NB4 (cell line): Measurements from ENCODE around the gene PRRT1B.
"Not testable (repeated sequence)": the region's sequence is repeated elsewhere in the genome, so short reads cannot be mapped to it uniquely, and the experiment has no call there.

Experiments used
- DNase-seq: peaks from one replicate; pipeline ENCODE4 v3.0.0; 2010; ENCODE audit warnings: low read depth
- H3K4me3 ChIP-seq: one replicate; pipeline ENCODE4 v1.5.1; 2011; ENCODE audit warnings: mild to moderate bottlenecking, low read depth, low read length, moderate library complexity
- MYC ChIP-seq: IDR thresholded peaks from 2 replicates; pipeline ENCODE4 v1.6.1; 2011; ENCODE audit warnings: low read depth, low read length
- POLR2A ChIP-seq: IDR thresholded peaks from 2 replicates; pipeline ENCODE4 v1.6.1; 2011; ENCODE audit warnings: mild to moderate bottlenecking; ENCODE audit not compliant: insufficient read length; ENCODE audit errors: extremely low read depth
- TF ChIP-seq, protein P1 (sequence below): IDR thresholded peaks from 2 replicates; pipeline ENCODE4 v1.6.1; 2011; ENCODE audit warnings: low read depth, low read length
- TF ChIP-seq, protein P2 (sequence below): IDR thresholded peaks from one replicate; pipeline ENCODE4 v1.5.1; 2012; ENCODE audit warnings: low read depth, low read length

The PRRT1B gene

DNA sequence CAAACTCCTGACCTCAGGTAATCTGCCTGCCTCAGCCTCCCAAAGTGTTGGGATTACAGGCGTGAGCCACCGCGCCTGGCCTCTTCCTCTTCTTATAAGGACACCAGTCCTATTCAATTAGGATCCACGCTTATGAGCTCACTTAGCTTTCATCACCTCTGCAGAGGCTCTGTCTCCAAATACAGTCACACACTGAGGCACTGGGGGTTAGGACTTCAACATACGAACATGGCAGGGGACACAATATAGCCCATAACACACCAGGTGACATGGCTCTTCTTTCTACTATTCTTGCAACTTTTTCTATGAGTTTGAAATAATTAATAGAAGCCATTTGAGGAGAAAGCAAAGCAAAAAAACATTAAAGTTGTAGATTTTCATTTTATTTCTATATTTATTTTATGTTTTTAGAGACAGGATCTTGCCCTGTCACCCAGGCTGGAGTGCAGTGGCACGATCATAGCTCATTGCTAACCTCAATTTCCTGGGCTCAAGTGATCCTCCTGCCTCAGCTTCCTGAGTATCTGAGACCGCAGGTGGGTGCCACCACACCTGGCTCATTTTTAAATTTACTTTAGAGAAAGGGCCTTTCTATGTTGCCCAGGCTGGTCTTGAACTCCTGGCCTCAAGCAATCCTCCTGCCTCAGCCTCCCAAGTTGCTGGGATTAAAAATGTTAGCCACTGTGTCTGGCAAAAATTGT, 6.0 kb upstream of the PRRT1B start:
- no peak overlapping the region for H3K4me3 ChIP-seq
- no peak for TF ChIP-seq POLR2A
- TF ChIP-seq, protein P1, sequence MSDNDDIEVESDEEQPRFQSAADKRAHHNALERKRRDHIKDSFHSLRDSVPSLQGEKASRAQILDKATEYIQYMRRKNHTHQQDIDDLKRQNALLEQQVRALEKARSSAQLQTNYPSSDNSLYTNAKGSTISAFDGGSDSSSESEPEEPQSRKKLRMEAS: no peak
- TF ChIP-seq, protein P2, sequence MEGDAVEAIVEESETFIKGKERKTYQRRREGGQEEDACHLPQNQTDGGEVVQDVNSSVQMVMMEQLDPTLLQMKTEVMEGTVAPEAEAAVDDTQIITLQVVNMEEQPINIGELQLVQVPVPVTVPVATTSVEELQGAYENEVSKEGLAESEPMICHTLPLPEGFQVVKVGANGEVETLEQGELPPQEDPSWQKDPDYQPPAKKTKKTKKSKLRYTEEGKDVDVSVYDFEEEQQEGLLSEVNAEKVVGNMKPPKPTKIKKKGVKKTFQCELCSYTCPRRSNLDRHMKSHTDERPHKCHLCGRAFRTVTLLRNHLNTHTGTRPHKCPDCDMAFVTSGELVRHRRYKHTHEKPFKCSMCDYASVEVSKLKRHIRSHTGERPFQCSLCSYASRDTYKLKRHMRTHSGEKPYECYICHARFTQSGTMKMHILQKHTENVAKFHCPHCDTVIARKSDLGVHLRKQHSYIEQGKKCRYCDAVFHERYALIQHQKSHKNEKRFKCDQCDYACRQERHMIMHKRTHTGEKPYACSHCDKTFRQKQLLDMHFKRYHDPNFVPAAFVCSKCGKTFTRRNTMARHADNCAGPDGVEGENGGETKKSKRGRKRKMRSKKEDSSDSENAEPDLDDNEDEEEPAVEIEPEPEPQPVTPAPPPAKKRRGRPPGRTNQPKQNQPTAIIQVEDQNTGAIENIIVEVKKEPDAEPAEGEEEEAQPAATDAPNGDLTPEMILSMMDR: no peak
- no peak for TF ChIP-seq MYC
- DNase-seq: no peak

DNA sequence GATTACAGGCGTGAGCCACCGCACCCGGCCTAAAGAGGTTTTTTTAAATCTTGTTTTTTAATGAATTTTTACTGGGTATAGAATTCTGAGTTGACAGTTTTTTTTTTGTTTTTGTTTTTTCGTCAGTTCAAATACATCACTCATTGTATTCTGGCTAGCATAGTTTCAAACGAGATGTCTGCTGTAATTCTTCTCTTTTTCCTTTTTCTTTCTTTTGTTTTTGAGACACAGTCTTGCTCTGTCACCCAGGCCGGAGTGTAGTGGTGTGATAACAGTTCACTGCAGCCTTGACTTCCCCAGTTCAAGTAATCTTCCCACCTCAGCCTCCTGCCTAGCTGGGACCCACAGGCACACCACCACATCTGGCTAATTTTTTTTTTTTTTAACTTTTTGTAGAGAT, 2.2 kb upstream of the PRRT1B start:
- no peak overlapping the region for H3K4me3 ChIP-seq
- DNase-seq: no peak
- TF ChIP-seq, protein P1: no peak
- TF ChIP-seq MYC (no peak), POLR2A (no peak)
- TF ChIP-seq, protein P2: no peak

DNA sequence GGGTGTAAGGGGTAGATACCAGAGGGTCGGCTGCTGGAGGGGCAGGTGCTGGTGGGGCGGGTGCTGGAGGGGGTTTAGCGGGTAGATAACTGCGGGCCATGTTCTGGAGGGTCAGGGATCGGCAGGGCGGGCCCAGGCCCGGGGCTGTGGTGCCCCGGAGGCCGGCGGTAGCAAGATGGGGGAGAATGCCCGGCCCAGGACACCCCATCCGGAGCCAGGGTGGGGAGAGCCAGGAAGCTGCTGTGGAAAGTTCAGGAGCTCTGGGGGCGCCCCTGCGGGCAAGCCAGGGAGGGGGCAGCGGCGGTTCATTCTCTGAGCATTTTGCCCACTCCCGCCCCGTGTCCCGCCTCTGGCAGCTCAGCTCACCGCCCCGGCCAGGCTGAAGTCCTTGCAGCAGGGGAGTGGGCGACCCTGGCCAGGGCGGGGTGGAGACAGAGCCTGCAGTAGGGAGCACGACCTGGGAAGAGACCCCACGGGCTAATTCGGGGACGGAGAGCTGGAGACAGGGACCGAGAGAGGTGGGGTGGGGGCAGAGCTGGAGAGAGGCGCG, 538 bp downstream of the PRRT1B start:
- H3K4me3 ChIP-seq: no peak overlapping the region
- TF ChIP-seq, protein P2: no peak
- TF ChIP-seq, protein P1: no peak
- TF ChIP-seq MYC: no peak
- no peak for TF ChIP-seq POLR2A
- DNase-seq: no peak

DNA sequence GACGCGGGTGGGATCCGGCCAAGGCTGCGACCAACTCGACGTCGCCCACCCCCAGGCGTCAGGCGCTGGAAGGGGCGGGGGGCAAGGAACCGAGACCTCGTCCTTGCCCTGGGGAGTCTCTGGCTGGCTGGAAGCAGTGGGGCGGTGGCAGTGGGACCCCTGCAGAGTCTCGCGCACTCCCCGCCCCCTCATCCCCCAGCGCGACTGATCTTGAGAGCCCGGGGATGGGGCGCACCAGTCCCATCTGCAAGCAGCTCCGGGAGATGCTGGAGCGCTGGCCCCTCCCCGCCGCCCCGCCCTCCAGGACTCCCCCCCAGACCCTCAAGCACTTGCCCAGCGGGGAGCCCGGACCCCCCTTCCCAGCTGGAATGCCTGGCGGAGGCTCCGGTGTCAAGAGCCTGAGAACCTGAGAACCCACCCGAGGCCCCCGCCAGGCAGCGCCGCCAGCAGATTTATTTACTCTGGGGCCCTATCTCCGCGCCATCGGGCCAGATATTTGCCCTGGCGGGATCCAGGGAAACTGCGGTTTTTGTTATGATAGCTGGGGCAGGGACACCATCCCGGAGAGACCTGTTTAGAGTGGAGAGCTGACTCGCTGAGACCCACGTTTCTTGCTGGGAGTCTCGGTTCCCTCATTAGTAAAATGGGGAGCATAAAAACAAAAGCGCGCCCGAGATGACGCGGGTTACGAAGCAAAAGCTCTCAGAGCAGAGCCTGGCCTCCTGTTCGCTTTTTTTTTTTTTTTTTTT, 1.2 kb downstream of the PRRT1B start:
- no peak overlapping the region for H3K4me3 ChIP-seq
- TF ChIP-seq, protein P1: no peak
- TF ChIP-seq MYC: no peak
- TF ChIP-seq, protein P2: no peak
- TF ChIP-seq POLR2A: no peak
- DNase-seq: no peak

DNA sequence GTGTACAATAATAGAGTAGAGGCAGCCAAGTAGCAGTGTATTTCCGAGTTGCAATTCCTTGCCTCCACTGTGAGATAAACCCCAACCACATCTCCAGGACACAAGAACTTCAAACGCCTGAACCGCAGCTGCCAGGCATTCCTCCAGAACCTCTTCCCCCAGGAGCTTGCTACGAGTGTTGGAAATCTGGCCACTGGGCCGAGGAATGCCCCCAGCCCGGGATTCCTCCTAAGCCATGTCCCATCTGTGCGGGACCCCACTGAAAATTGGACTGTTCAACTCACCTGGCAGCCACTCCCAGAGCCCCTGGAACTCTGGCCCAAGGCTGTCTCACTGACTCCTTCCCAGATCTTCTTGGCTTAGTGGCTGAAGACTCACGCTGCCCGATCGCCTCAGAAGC, 3.9 kb downstream of the PRRT1B start:
- not testable (repeated sequence) for DNase-seq, H3K4me3 ChIP-seq

DNA sequence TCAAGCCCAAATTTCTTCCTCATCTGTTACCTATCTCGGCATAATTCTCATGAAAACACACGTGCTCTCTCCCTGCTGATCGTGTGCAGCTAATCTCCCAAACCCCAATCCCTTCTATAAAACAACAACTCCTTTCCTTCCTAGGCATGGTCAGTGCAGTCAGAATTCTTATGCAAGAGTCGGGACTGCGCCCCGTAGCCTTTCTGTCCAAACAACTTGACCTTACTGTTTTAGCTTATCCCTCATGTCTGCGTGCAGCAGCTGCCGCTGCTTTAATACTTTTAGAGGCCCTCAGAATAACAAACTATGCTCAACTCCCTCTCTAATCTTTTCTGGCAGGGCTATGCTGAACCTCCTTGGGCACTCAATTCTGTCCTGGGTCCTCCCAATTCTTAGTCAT, 5.1 kb downstream of the PRRT1B start:
- not testable (repeated sequence) for DNase-seq, H3K4me3 ChIP-seq

DNA sequence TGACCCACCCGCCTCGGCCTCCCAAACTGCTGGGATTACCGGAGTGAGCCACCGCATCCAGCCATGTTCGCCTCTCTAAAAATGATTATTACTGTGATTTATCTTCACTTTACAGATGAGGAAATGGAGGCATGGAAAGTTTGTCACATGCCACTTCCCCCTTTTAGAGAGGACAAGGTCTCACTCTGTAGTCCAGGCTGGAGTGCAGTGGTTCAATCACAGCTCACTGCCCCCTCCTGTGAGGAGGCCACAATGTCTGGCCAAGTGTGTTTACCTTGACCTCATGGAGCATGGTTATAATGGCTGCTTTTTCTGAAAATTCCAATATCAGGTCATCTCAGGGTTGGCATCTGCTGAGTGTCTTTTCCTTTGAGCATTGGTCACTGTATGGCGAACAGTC, 6.7 kb downstream of the PRRT1B start:
- TF ChIP-seq, protein P2: no peak
- TF ChIP-seq, protein P1: no peak
- TF ChIP-seq POLR2A: no peak
- no peak for TF ChIP-seq MYC
- DNase-seq: no peak
- H3K4me3 ChIP-seq: no peak overlapping the region
